Amniotic epithelial cell (primary cell): ENCODE results near the gene CYP39A1.

Experiments
- DNase-seq: peaks from one replicate; pipeline ENCODE4 v3.0.0-alpha.2; 2010; ENCODE audit warnings: low read depth

CYP39A1 gene

DNA sequence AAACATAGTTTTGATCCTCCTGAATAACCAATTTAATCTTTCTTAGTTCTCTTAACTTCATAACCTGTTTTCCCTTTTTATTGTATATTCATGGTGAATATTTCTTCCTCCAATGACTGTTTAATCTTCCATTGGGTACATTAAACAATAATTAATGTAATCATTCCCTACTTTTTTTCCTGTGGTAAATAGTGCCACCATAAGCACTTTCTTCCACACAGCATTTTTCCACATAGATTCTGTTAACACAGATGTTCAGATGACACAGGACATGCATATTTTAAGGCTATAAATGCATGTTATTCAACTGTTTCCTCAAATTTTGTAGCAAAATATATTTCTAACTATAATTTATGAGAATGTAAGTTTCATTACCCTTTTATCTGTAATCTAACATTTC, 61.9 kb downstream of the CYP39A1 start:
- no peak for DNase-seq

DNA sequence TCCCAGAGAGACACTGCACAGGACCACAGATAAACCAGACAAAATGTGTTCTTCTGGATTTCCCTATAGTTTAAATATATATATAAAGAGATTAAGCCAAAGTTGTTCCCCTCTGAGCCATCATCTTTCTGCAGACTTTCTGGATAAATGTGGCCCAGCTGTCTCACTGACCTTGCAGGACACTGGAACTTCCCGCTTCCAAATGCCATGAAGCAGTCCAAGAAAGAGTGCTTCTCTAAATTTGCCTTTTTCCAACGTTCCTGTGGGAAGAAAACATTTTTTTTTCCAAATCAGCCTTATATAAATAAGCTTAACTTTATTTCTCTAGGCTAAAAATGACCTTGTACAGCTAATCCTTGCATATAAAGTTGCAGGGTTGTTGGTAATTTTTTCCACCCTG, 65.7 kb downstream of the CYP39A1 start:
- DNase-seq = no peak

DNA sequence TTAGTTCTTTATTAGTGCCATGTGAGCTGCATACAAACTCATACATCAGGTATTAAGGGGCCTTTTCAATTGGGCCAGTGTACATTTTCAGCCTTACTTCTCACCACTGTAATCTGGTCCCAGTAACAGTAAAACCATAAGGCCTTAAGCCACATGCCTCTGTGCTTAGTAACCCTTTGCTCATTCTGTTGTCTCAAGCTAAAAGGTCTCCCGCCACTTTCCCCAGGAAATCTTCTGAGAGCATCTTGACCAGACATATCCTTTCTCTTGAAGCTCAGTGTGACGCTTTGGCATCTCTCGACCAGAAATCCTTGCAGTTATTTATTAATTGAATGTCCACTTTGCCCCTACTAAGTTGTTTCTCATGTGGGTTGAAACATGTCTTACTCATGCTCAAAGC, 68.0 kb downstream of the CYP39A1 start:
- no peak for DNase-seq

DNA sequence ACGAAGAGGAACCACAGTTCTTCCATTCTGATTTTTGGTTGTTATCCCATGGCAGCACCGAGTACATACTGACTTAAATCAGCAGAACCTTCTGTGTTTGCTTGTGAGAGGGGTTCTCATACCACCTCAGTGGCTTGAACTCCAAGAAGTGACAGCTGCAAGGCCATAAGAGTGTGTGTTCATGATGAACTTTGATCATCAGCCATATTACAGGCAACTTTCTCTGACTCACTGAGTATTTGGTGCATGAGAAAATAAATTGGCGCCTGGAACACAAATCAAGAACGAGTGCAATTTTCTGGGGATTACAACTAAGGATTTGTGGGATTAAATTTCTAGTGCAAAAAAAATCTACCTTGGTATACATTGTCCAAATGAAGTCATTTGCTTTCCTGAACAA, 68.9 kb downstream of the CYP39A1 start:
- DNase-seq = no peak

DNA sequence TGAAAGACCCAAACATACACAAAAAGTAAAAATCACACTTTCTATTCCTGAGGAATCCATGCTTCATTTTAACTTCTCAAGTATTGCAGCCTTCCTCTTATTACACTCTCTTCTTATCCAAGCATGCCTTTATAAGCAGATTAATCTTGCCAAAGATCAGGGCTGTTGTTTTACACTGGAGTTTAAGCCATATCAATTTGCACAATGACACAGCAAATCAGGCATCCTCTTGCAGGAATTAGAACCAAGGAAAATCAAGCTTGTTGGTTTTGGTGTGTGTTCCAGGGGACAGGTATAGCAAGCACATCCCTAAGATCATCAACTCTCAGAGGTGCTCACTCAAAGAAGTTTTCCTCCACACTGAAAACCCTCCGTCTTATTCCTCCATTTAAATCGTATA, 69.5 kb downstream of the CYP39A1 start:
- no peak for DNase-seq

DNA sequence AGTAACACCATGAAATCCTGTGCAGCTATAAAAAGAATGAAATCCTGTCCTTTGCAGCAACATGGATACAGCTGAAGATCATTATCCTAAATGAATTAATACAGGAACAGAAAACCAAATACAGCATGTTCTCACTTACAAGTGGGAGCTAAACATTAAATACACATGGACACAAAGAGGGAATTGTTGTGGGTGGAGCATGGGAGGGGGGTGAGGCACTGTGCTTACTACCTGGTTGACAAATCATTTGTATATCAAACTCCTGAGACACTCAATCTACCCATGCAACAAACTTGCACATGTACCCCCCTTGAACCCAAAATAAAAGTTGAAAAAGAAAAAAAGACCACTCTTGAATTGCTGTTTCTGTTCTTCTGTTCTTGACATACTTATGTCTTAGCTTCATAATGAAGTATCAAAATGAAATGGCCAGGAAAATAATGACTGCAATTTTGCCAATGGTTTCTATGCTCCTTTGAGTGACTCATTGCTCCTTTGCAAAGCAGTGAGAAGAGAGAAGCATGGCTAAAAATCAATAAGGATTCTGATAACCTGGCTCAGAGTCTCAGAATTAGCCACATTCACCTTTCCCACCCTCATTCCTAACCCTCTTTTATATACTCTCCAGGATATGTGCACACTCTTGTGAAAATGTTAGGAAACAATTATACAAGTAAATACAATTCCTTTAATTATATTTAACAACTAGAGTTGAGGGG, 71.0 kb downstream of the CYP39A1 start:
- no peak for DNase-seq

DNA sequence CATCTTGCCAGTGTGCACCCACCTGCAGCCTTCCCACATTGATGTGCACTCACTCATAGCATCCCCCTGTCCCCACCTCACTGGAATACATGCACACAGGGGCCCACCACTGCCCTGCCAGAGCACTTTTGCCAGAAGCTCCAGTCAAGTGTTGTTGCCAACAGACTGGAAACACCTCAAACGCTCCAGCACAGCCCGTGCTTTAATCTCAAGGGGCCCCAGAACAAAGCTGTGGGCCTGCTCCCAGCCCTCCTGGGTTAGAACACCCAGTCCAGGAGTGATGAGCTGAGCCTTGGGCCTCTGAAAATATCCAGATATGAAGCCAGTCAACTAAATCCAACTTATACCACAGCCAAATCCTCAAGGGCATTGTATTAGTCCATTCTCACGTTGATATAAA, 77.1 kb downstream of the CYP39A1 start:
- no peak for DNase-seq

DNA sequence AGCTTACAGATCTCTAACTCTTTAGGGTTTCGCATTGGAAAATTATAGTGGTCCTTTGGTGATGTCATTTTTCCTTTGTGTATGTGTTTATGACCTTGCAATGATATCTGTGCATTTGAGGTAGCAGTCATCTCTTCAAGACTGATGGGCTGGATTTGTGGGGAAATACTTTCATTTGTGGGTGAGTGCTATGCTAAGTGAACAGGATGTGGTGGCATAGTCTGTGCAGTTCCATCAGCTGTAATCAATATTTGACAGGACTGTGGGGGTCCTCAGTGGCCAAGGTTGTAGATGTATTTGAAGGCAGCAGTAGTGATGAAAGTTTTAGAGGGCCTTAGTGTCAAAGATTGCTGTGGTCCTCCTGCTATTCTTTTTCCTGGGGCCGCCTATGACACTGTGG, 79.5 kb downstream of the CYP39A1 start:
- no peak for DNase-seq

DNA sequence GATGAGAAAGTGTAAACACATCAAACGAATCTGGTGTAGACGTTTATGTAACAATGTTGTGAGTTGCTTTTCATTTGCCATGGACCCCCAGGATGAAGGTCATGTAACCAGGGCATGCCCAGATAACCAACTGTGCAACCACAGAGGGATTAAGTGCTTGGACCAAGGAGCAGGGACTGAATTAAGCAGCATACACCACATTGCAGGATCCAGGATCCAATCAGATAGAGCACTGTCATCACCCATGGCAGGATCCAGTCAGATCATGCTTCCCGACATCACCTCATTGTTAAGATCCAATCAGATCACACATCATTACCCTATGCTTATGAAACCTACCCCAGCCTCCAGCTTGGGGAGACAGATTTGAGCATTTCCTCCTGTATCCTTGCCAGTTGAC, 87.1 kb downstream of the CYP39A1 start:
- no peak for DNase-seq

DNA sequence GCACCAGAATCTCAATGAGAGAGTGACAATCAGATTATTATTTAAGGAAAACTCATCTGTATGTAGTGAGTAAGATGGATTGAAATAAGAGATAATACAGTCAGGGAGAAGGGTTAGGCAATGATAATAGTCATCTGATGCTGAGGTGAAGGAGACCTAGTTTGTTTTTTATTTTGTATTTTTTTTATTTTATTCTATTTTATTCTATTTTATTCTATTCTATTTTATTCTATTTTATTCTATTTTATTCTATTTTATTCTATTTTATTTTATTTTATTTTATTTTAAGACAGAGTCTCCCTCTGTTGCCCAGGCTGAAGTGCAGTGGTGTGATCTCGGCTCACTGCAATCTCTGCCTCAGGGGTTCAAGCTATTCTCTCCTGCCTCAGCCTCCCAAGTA, 88.7 kb downstream of the CYP39A1 start:
- no peak for DNase-seq

DNA sequence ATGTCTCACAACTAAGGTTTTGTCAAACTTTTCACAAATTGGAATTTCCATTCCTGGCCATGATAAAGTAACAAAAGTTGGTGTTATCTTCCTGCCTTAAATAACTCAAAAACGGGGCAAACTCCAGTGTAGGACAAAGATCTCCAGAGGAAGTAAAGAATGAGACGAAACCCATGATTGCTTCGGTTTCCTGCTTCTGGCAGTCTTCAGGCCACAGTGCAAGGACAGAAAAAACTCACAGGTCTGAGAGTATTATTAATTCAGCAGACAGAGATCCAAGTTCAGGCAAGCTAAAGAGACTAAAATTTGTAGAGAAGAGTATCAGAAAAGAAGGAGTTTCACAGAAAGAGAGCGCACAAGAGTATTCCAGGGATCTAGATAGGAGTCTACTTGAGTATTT, 96.6 kb downstream of the CYP39A1 start:
- no peak for DNase-seq

DNA sequence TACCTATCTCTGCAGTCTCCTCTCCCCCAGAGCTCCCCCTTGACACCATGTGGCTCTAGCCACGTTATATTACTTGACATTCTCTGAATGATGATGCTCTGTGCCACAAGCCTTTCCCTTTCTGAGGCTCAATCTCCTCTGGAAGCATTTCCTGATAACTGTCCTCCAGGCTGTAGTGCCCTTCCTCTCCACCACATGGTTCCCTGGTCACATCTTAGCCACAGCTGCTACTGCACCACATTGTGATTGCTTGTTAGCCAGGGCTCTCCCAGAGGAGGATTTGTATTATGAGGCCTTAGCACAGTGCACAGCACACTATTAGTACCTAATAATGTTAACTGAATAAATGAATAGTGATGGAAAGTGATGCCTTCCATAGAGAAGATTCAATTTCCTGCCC, 97.5 kb downstream of the CYP39A1 start:
- no peak for DNase-seq

DNA sequence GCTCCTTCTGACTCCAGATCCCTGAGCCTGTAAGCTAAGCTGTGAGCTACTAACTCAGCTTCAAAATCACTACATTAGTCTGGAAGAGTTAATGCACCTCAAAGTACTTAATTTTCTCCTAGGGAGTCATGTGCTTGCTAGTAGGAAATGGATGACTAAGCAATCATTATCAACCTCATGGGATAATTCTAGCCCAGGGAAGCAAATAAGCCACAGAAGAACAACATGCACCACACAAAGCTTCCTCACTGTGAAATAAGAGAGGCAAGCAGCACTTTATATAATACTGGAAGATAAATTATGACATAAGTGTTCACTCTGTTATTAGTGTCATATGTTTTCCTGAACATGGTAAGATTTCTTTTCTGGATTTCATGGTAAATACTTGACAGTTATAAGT, 103.5 kb downstream of the CYP39A1 start:
- DNase-seq = no peak

DNA sequence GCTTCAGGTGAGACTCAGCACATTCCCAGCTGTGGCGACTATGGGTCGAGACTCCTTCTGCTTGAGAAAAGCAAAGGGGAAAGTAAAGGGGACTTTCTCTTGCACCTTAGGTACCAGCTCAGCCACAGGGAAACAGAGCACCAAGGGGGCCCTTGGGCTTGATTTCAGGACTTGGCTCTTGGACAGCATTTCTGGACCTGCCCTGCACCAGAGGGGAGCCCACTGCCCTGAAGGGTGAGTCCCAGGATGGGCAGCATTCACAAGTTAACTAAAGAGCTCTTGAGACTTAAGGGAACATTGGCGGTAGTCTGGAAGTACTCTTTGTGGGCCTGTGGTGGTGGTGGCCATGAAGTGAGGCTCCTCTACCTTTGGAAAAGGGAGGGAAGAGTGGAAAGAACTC, 111.1 kb downstream of the CYP39A1 start:
- DNase-seq = no peak

DNA sequence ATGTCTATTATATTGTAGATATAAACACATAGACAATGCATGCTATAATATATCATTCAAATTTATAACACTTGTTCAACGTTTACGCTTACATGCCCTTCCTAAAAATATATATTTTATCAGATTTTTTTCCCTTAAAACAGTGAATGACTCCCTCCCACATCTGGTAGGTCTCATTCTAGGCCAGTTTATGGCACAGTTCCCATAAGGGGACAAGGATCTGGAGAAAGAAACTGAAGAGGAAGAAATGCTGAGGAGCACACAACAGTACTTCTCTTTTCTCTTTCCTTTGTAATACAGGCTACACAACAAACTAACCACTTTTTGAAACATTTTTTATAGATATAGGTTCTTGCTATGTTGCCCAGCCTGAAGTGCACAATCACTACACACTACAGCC, 112.8 kb downstream of the CYP39A1 start:
- no peak for DNase-seq

DNA sequence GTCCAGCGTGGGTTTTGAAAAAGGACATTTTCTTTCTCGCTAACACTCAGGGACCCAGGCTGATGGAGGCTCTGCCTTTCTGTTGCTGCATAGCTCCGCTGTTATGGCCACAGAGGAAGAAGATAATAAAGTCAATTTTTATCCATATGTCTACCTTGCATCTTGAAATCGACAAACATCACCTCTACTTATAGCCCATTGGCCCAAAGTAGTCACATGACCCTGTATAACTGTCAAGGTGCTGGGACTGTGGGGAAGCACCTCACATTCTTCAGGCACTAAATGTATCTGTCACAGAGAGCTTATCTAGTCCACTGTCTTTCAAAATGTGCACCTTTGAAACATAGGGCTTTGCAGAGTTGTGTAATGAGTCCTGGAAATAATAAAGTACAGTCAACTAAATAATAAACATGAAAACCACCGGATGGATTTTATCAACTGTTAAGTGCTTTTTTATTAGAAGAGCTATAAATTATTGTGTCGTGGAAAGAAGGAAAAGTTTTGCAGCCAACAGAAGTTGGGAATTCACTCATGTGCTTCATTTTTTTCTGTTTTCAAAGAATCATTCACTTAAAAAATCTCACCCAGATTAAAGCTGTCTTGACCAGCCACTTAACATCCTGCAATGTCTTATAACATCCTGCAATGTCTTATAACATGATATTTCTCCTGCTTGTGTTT, 113.7 kb downstream of the CYP39A1 start:
- DNase-seq = no peak

DNA sequence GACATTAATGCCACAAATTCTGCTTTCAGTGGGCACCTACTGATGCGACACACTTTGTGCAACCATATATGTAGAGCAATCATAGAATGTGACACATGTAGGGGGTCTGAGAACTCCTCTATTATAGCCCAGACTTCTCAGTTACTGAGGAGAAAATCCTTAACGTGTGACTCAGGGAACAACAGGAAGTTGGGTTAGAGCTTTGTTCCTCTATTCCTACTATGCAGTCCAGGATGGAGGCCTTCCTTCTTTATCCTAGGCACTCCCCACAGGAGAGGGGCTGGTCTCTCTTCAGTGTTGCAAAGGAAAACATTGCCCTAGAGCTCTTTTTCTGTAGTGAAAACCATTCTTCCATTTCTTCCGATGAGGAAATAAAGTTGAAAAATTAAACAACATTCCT, 121.7 kb downstream of the CYP39A1 start:
- DNase-seq = no peak

DNA sequence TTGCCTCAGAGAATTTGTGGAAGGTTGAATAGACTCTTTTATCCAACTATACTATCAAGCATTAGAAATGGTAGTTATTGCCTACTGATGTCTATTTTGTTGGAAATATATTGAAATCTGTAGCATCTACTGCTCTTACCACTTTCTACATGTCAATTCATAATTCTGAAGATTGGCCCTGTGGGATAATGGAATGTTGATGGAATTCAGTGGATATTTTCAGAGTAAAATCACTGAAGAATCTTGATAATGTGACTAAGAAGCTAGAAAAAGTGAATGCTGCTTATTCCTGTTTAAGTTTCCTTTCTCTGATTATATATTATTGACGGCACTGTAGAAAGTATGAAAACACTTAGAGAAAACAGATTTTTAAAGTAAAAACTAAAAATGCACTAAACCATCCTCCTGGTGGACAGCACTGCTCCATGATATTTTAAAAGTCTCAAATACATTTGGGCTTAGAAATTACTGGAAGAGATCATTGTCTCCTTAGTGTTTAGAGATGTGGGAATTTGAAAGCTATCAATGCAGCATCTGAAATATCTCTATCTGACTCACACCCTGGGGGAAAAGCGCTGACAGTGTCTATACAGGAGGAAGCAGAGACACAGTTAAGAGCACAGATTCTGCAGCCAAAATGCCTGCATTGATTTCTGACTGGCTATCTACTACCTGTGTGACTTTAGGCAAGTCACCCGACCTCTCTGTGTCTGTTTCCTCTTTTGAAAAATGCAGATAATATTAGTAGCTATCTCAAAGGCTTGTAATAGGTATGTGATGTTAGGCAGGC, 123.5 kb downstream of the CYP39A1 start:
- no peak for DNase-seq

DNA sequence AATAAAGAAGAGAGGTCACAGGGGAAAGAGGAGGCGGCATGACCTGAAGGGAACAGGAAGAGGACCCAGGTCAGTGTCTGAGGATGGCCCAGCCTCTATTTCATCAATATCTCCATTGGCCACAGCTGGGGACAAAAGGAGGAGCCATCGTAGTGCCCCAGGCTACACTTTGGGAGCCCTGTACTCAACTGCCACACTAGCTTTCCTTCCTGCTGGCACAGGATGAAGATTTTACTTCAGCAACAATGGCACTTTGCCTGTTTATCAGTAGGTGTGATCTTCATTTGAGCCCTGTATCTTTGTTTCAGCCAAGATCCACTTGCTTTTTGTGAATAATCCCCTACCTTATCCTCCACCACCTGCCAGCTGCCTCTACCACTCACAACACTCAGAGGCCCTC, 126.0 kb downstream of the CYP39A1 start:
- DNase-seq = no peak

DNA sequence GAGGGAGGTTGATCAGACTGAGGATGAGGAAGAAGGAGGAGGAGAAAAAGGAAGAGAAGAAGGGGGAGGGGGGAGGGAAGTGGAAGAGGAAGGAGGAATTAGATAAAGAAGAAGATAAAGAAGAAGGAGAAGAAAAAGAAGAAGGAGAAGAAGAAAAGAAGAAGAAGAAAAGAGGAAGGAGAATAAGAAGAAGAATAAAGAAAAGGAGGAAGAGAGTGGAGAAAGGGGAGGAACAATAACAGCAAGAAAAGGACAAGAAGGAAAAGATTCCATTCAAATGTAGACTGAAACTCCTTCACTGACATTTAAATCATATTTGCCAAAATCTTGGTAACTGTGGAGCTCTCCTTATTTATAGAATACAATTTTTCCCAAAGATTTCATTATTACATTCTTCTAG, 127.0 kb downstream of the CYP39A1 start:
- no peak for DNase-seq

DNA sequence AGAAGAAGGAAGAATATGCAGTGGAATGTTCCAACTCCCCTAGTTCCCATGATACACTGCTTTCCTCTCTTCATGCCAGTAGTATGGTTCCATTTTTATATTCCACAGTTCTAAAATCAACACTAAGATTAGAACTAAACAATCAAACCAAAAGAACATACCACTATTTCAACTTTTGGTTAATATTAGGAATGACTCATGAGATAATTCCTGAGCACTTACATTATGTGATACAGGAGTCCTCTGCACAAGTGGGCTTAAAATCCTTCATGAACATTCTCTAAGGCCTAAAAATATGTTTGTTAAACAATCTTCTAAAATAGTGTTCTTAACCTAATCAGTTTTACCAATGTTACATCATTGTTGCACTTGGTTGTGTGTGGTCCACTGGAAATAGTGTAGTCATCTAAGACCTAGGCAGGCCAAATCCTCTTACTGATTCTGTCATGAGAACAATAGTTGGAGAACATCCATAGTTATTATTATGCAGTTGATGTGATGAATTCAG, 131.1 kb downstream of the CYP39A1 start:
- no peak for DNase-seq

DNA sequence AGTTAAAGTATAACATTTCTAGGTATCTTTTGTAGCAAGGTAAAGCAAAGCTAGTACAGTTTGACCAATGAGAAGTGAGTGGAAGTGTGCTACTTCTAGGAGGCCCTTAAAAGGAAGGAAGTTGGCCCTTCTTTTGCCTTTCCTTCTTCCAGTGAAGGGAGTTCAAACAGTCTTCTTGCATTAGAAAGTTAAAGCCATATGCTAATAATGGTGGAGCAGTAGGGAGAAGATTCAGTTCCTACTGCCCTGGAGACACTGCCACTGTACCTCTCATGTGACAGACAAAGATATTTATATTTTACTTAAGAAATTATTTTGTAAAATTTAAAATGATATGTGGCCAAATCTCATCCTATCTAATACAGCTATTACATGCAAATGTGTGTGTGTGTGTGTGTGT, 135.4 kb downstream of the CYP39A1 start:
- DNase-seq = no peak

DNA sequence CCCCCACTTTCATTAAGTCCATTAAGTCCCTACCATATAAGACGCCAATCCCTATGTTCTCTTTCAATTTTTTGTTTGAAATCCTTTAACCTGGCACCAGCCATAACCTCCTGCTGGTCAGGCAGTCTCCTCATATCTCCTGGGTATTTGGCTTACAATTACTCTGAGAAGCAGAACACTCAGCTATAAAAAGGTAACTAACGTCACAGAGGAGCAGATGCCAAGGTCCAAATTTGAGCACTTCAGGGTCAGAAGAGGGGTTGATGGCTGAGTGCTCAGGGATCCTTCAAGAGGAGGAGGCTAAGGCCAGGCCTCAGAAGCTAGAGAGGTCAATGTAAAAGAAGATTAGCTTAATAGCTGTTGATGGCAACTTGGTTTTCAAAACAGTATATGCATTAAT, 139.1 kb downstream of the CYP39A1 start:
- DNase-seq = no peak
